ENCODE measurements around the gene CBFA2T3. TPM values are rescaled to one million over a fixed set of nuclear protein-coding genes. Genes with fewer than 3 reads are reported as not detected.

The CBFA2T3 gene
- total and polyA plus RNA-seq, 2 of the 8 experiments (the other 6 are each of a cell fraction or from before 2014, with no cell fraction given) = 0.51 to 1.3 TPM

DNA sequence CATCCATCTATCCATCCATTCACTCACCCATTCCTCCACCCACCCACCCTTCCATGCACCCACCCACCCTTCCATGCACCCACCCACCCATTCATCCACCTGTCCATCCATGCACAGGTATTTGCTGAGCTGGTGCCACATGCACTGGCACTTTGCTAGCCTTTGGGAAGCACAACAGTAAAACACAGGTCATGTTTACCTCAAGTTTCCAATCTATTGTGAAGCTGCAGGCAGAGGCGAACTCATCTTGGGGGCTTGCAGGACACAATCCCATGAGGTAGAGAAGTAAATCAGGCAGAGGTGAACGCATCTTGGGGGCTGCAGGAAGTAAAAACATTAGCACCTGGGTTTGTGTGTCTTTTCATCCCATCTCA lies 35.6 kb upstream of the CBFA2T3 start:
- FAIRE-seq (no peak), DNase-seq (ENCODE audit: low read depth in 1 of 2, low spot score in 2 of 2) (no peak)
- no peak overlapping the region for H2AFZ ChIP-seq (ENCODE audit: low read length)
- H3K9me3 ChIP-seq (ENCODE audit: insufficient read depth in 2 of 2, low read depth in 1 of 2, low read length in 1 of 2) = peaks cover 5 to 12% of the 10 kb centered on the region in 2 experiments; a peak in 1 of 4 replicates
- no peak overlapping the region for H3K14ac ChIP-seq (ENCODE audit: insufficient read length)
- WGBS, 2 experiments (ENCODE audit: extremely low coverage in 1 of 2, insufficient coverage in 1 of 2, insufficient read length in 1 of 2, insufficient replicate concordance in 2 of 2, low coverage in 1 of 2, low lambda C conversion rate in 2 of 2, missing lambda C conversion rate in 1 of 2) = 75% methylated on average over 2 of the region's 2 CpGs; no CpG with 5 or more reads in 1 of the 2 experiments
- no peak overlapping the region for H3K18ac ChIP-seq (ENCODE audit: extremely low read depth, low read length)
- ChIA-PET POLR2A (ENCODE audit: partially characterized antibody) (no interaction called here), CTCF (ENCODE audit: partially characterized antibody) (interaction anchor here (0.9 kb wide), 1 partner anchor 11 kb away, joined by 3 read pairs; no protein-coding TSS in a partner anchor)
- H4K20me1 ChIP-seq (replicated peaks in 1 of 2; ENCODE audit: control insufficient read depth in 1 of 2, insufficient read depth in 2 of 2, low read length in 2 of 2) = peaks cover 0 to 1% of the 10 kb centered on the region in 2 experiments
- H3K4me1 ChIP-seq (replicated peaks in 1 of 4; ENCODE audit: control insufficient read depth in 3 of 4, insufficient read depth in 4 of 4, low read length in 3 of 4) = peaks cover 0 to 2% (median 0%) of the 10 kb centered on the region in 4 experiments; a peak in 2 of 7 replicates
- H3K27ac ChIP-seq (ENCODE audit: low read depth, low read length) = no peak overlapping the region
- no peak overlapping the region for H2BK12ac ChIP-seq (ENCODE audit: low read depth, low read length)
- H3K79me1 ChIP-seq (ENCODE audit: low read depth, low read length) = no peaks in the 10 kb centered on the region
- H3K23ac ChIP-seq (ENCODE audit: insufficient read length) = no peak overlapping the region
- H2BK20ac ChIP-seq (ENCODE audit: low read length) = no peak overlapping the region
- H3K56ac ChIP-seq (replicated peaks; ENCODE audit: insufficient read length, low read depth, low read length) = no peak overlapping the region
- no peak overlapping the region for H3K4ac ChIP-seq (replicated peaks; ENCODE audit: insufficient read length, low read depth, low read length)
- no peak overlapping the region for H2BK15ac ChIP-seq (ENCODE audit: low read length)
- no peak overlapping the region for H2AK5ac ChIP-seq (ENCODE audit: low read depth, low read length)
- H3K4me2 ChIP-seq (ENCODE audit: insufficient read depth in 1 of 2, low read depth in 2 of 2, low read length in 2 of 2) = no peak overlapping the region
- no peak overlapping the region for H4K91ac ChIP-seq (replicated peaks; ENCODE audit: insufficient read length, low read length)
- no peaks in the 10 kb centered on the region for H3K36me3 ChIP-seq (ENCODE audit: control insufficient read depth in 2 of 4, insufficient read depth in 4 of 4, low read length in 3 of 4)
- no peak overlapping the region for H3K9ac ChIP-seq (replicated peaks in 1 of 4; ENCODE audit: extremely low read depth in 1 of 4, low read depth in 3 of 4, low read length in 3 of 4)
- no peak overlapping the region for H3K4me3 ChIP-seq (ENCODE audit: extremely low read depth in 1 of 4, insufficient read depth in 2 of 4, low read depth in 3 of 4, low read length in 4 of 4)
- no peak overlapping the region for H4K8ac ChIP-seq (ENCODE audit: extremely low read depth, insufficient read depth, low read length)
- no peaks in the 10 kb centered on the region for H3K79me2 ChIP-seq (ENCODE audit: control insufficient read depth in 1 of 2, insufficient read depth in 2 of 2, low read length in 2 of 2)
- no peaks in the 10 kb centered on the region; a peak in 1 of 7 replicates for H3K27me3 ChIP-seq (replicated peaks in 1 of 4; ENCODE audit: control insufficient read depth in 3 of 4, extremely low read depth in 1 of 4, insufficient read depth in 3 of 4, low read length in 3 of 4)
- TF ChIP-seq EP300 (IDR thresholded peaks at IDR 0.05; ENCODE audit: borderline replicate concordance in 1 of 2, low read depth in 2 of 2, low read length in 2 of 2) (no peak), RNF2 (IDR thresholded peaks at IDR 0.05; ENCODE audit: borderline replicate concordance, low read depth, low read length, missing control alignments, poor library complexity, severe bottlenecking) (no peak), SP1 (IDR thresholded peaks at IDR 0.05; ENCODE audit: low read depth, low read length) (no peak), NANOG (IDR thresholded peaks at IDR 0.05; ENCODE audit: insufficient read depth, low read depth, low read length, poor library complexity, severe bottlenecking) (no peak), CREB1 (IDR thresholded peaks at IDR 0.05) (no peak), CEBPB (IDR thresholded peaks at IDR 0.05; ENCODE audit: low read depth, low read length) (no peak), POLR2A (IDR thresholded peaks at IDR 0.05; ENCODE audit: control extremely low read depth in 1 of 2, low read depth in 2 of 2, low read length in 2 of 2) (no peak), SIRT6 (IDR thresholded peaks at IDR 0.05; ENCODE audit: low read length) (no peak), SIN3A (conservative IDR thresholded peaks at IDR 0.05 in 1 of 2, IDR thresholded peaks at IDR 0.05 in 1 of 2; ENCODE audit: low read depth in 1 of 2, low read length in 2 of 2) (no peak), BCL11A (IDR thresholded peaks at IDR 0.05; ENCODE audit: low read depth in 2 of 2, low read length in 2 of 2) (no peak)
- TF ChIP-seq, protein P1, sequence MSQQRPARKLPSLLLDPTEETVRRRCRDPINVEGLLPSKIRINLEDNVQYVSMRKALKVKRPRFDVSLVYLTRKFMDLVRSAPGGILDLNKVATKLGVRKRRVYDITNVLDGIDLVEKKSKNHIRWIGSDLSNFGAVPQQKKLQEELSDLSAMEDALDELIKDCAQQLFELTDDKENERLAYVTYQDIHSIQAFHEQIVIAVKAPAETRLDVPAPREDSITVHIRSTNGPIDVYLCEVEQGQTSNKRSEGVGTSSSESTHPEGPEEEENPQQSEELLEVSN (IDR thresholded peaks at IDR 0.05) = no peak
- no peak overlapping the region for H4K5ac ChIP-seq (ENCODE audit: insufficient read length, low read depth, low read length)
- H3K23me2 ChIP-seq (ENCODE audit: low read depth, low read length) = peaks cover 15% of the 10 kb centered on the region; the same call in 1 of the 2 replicates
- no peak overlapping the region for H2BK120ac ChIP-seq (replicated peaks; ENCODE audit: low read depth, low read length)
- no peak overlapping the region for H2BK5ac ChIP-seq (ENCODE audit: low read depth, low read length)
